Neural cell (in vitro differentiated cells): ENCODE measurements around the gene NPS.

ENCODE experiments used
- CTCF ChIP-seq: fragments of 450-650 bp; IDR thresholded peaks from 2 replicates; pipeline ENCODE4 v1.5.1; 2014; ENCODE audit warnings: antibody characterized with exemption, mild to moderate bottlenecking, moderate library complexity; ENCODE audit not compliant: poor library complexity, severe bottlenecking
- EP300 ChIP-seq: fragments of 450-650 bp; conservative IDR thresholded peaks from 2 replicates; pipeline ENCODE4 v1.6.1; 2014; ENCODE audit warnings: antibody characterized with exemption, mild to moderate bottlenecking, moderate library complexity; ENCODE audit not compliant: poor library complexity, severe bottlenecking
- EZH2 ChIP-seq: fragments of 200-600, 300-800 bp; shearing (Covaris generic), sonication (generic); IDR thresholded peaks from 2 replicates; pipeline ENCODE4 v1.6.1; 2014; ENCODE audit warnings: antibody characterized with exemption, low read length, borderline replicate concordance, mild to moderate bottlenecking; ENCODE audit not compliant: insufficient read depth, poor library complexity, severe bottlenecking
- POLR2AphosphoS5 ChIP-seq: IDR thresholded peaks from 2 replicates; pipeline ENCODE4 v1.6.1; 2012
- RAD21 ChIP-seq: fragments of 450-650 bp; conservative IDR thresholded peaks from 2 replicates; pipeline ENCODE4 v1.6.1; 2014; ENCODE audit warnings: antibody characterized with exemption, mild to moderate bottlenecking, moderate library complexity
- REST ChIP-seq: IDR thresholded peaks from 2 replicates; pipeline ENCODE4 v1.6.1; 2012; ENCODE audit warnings: borderline replicate concordance
- SMC3 ChIP-seq: fragments of 450-650 bp; conservative IDR thresholded peaks from 2 replicates; pipeline ENCODE4 v1.6.1; 2014; ENCODE audit warnings: antibody characterized with exemption, mild to moderate bottlenecking, moderate library complexity; ENCODE audit not compliant: poor library complexity
- TAF1 ChIP-seq: IDR thresholded peaks from 2 replicates; pipeline ENCODE4 v1.6.1; 2012; ENCODE audit warnings: low read depth

- TF ChIP-seq CTCF (no peak), EZH2 (no peak), RAD21 (no peak), TAF1 (no peak), REST (no peak), EP300 (no peak), SMC3 (no peak), POLR2AphosphoS5 (no peak)
Observed at GRCh38 chr10:127552446-127552845, 3.3 kb downstream of the NPS start.
